ENCODE measurements around the gene STXBP4. TPM values are rescaled to one million over a fixed set of nuclear protein-coding genes. Genes with fewer than 3 reads are reported as not detected.

The STXBP4 gene
- total RNA-seq, 1 experiment from 2014 or later, result 13.6 TPM

GRCh38 chr17:55124730-55125360 is 156.3 kb downstream of the STXBP4 start:
- intact Hi-C loops (cut with micrococcal nuclease), result no loop called here
- BruUV-seq (replicated peaks), result no TSS peak

More at GRCh38 chr17:55124730-55125360, 156.3 kb downstream of the STXBP4 start:
- Histone ChIP-seq H3K4me1 (ENCODE audit: control insufficient read depth in 1 of 2, insufficient read depth in 2 of 2, low read length in 2 of 2) (no peaks in the 10 kb centered on the region), H3K4me2 (ENCODE audit: low read length) (no peak overlapping the region), H3K36me3 (ENCODE audit: control insufficient read depth in 1 of 2, insufficient read depth in 2 of 2, low read length in 2 of 2) (no peaks in the 10 kb centered on the region), H2AFZ (ENCODE audit: low read depth, low read length, poor library complexity, severe bottlenecking) (no peak overlapping the region), H4K20me1 (ENCODE audit: insufficient read depth) (no peaks in the 10 kb centered on the region), H3K9me3 (ENCODE audit: control insufficient read depth in 1 of 2, insufficient read depth in 1 of 2, low read depth in 1 of 2, low read length in 2 of 2) (no peaks in the 10 kb centered on the region), H3K4me3 (replicated peaks in 1 of 2; ENCODE audit: low read depth in 1 of 2, low read length in 2 of 2) (no peak overlapping the region), H3K27ac (ENCODE audit: low read depth, low read length) (no peak overlapping the region), H3K9me2 (ENCODE audit: insufficient read depth) (no peaks in the 10 kb centered on the region), H3K9ac (ENCODE audit: low read length) (no peak overlapping the region), H3K27me3 (ENCODE audit: insufficient read depth, low read length) (no peaks in the 10 kb centered on the region), H3K79me2 (ENCODE audit: insufficient read depth, low read length) (no peaks in the 10 kb centered on the region)
- RAD21 ChIA-PET (ENCODE audit: low non-redundant PET in 1 of 2, low total read pairs in 2 of 2, uncharacterized antibody in 2 of 2, unreplicated experiment in 2 of 2), result interaction anchor here in 1 of 2 experiments (0.5 kb wide), 1 partner anchor 12 kb away, joined by 6 read pairs; no protein-coding TSS in a partner anchor
- CTCF ChIA-PET, result no interaction called here
- ATAC-seq, result no peak
- no peak for TF ChIP-seq SRF (IDR thresholded peaks at IDR 0.05; ENCODE audit: low read depth)
- no peak for TF ChIP-seq ELF1 (IDR thresholded peaks at IDR 0.05; ENCODE audit: borderline replicate concordance, low read depth)
- TF ChIP-seq POLR2A (IDR thresholded peaks at IDR 0.05; ENCODE audit: borderline replicate concordance, extremely low read depth, insufficient read depth, insufficient read length), result no peak
- no peak for TF ChIP-seq FOSL1 (IDR thresholded peaks at IDR 0.05; ENCODE audit: low read depth)
- no peak for TF ChIP-seq ATF3 (IDR thresholded peaks at IDR 0.05)
- no peak for TF ChIP-seq TCF7L2 (IDR thresholded peaks at IDR 0.05; ENCODE audit: borderline replicate concordance, extremely low read depth, insufficient read depth, insufficient read length)
- no peak for TF ChIP-seq JUND (IDR thresholded peaks at IDR 0.05)
- TF ChIP-seq CTCF (IDR thresholded peaks at IDR 0.05 in 2 of 3, conservative IDR thresholded peaks at IDR 0.05 in 1 of 3; ENCODE audit: borderline replicate concordance in 1 of 3, insufficient read depth in 1 of 3, low read depth in 2 of 3, low read length in 2 of 3), result no peak
- no peak for TF ChIP-seq ZNF274 (IDR thresholded peaks at IDR 0.05; ENCODE audit: low read depth, low read length)
- TF ChIP-seq EZH2phosphoT487 (IDR thresholded peaks at IDR 0.05; ENCODE audit: borderline replicate concordance), result no peak
- POLR2A ChIA-PET, result no interaction called here
- DNase-seq (ENCODE audit: low read depth, low spot score), result no peak
